Gastroesophageal sphincter (tissue), 3 donors: ENCODE measurements around the gene ISG20.

ENCODE experiments used
- CTCF ChIP-seq, 4 experiments: fragments of 200-600 bp in 2 of 4; fragments of 450-650 bp in 2 of 4; sonication (generic) in 1 of 4; IDR thresholded peaks; one replicate each; pipeline ENCODE4 v1.5.1; 2017 to 2019; ENCODE audit warnings: antibody characterized with exemption in 4 of 4, mild to moderate bottlenecking in 2 of 4, moderate library complexity in 2 of 4
- POLR2A ChIP-seq, 2 donors: fragments of 450-650 bp; IDR thresholded peaks; one replicate each; pipeline ENCODE4 v1.6.1; 2017; ENCODE audit warnings: antibody characterized with exemption in 2 of 2, mild to moderate bottlenecking in 2 of 2, moderate library complexity in 1 of 2
- POLR2AphosphoS5 ChIP-seq: sonication (generic); formaldehyde crosslinking; IDR thresholded peaks from one replicate; pipeline ENCODE4 v1.6.1; 2017; ENCODE audit warnings: antibody characterized with exemption

GRCh38 chr15:88650556-88650955, 11.7 kb downstream of the ISG20 start:
- TF ChIP-seq CTCF (IDR thresholded peaks at IDR 0.05) (no peak), POLR2A (IDR thresholded peaks at IDR 0.05) (no peak), POLR2AphosphoS5 (no peak)
